Measurements from ENCODE around the gene ANO2.

The ANO2 gene

DNA sequence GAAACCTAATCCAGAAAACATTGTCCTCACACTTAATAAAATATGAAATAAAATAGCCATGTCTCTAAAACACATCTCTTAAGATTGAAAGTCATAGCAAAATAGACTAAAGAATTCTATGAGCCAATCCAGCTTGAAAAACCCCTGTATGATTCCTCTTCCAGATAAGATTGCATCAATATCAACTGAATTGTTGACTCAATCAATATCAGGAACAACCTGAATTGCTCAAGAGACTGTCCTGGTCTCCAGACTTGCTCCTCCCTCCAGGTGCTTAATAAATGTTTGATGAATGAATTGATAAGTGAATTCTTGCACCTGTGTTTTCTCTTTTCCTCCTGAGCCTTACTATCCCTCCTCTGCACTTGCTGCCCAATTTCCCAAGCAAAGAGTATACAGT lies 351.1 kb downstream of the ANO2 start:
- DNase-seq, result no peak
- H3K36me3 Mint-ChIP-seq (ENCODE audit: low read depth), result no peaks in the 10 kb centered on the region
- H3K27me3 Mint-ChIP-seq (ENCODE audit: low read depth, poor library complexity), result peaks cover 9% of the 10 kb centered on the region
- TF ChIP-seq, protein P1, sequence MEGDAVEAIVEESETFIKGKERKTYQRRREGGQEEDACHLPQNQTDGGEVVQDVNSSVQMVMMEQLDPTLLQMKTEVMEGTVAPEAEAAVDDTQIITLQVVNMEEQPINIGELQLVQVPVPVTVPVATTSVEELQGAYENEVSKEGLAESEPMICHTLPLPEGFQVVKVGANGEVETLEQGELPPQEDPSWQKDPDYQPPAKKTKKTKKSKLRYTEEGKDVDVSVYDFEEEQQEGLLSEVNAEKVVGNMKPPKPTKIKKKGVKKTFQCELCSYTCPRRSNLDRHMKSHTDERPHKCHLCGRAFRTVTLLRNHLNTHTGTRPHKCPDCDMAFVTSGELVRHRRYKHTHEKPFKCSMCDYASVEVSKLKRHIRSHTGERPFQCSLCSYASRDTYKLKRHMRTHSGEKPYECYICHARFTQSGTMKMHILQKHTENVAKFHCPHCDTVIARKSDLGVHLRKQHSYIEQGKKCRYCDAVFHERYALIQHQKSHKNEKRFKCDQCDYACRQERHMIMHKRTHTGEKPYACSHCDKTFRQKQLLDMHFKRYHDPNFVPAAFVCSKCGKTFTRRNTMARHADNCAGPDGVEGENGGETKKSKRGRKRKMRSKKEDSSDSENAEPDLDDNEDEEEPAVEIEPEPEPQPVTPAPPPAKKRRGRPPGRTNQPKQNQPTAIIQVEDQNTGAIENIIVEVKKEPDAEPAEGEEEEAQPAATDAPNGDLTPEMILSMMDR (IDR thresholded peaks at IDR 0.05), result no peak
- H3K9me3 Mint-ChIP-seq, result no peaks in the 10 kb centered on the region
- no peak overlapping the region for H3K4me3 Mint-ChIP-seq
- peaks cover 36% of the 10 kb centered on the region for H3K4me1 Mint-ChIP-seq
- H3K27ac Mint-ChIP-seq, result no peak overlapping the region

DNA sequence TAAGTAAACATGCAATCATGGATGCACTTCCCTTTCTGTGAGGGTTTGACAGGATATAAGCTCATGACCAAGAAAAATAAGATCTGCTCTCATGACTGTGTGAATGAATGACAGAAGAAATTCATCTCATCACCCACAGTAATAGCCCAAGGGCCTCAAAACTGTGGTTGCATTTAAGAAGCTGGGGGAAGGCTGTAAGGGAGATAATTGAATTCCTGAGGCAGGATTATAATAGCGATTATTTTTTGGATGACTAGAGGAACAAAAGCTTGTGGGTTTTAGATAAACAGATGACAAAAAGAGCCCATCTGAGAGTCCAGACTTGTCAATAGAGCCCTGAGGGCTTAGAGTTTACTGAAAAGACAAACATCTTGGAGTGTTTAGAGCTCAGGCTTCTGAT lies 352.0 kb downstream of the ANO2 start:
- H3K36me3 Mint-ChIP-seq (ENCODE audit: low read depth), result no peaks in the 10 kb centered on the region
- no peak overlapping the region for H3K27ac Mint-ChIP-seq
- H3K9me3 Mint-ChIP-seq, result no peaks in the 10 kb centered on the region
- no peak for DNase-seq
- peaks cover 9% of the 10 kb centered on the region for H3K27me3 Mint-ChIP-seq (ENCODE audit: low read depth, poor library complexity)
- H3K4me3 Mint-ChIP-seq, result no peak overlapping the region
- TF ChIP-seq, protein P1 (IDR thresholded peaks at IDR 0.05), result no peak
- peaks cover 45% of the 10 kb centered on the region for H3K4me1 Mint-ChIP-seq

DNA sequence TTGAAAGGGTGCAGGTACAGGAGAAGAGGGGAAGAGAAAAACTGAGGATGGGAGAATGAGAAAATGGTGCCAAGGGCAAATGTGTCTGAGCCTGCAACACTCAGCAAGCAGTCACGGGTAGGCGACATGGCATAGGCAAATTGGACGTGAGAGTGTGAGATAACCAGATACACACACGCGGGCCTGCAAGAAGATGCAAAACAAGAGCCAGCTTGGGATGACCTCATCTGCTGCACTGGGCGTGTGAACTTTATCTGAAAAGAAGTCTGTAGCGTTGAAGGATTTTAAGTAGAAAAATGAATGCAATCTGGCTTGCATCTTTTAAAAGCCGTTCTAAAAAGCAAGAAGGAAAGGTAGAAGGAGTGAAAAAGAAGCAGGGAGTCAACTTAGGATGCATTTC lies 352.7 kb downstream of the ANO2 start:
- no peak for DNase-seq
- no peak overlapping the region for H3K27ac Mint-ChIP-seq
- H3K4me3 Mint-ChIP-seq, result no peak overlapping the region
- H3K36me3 Mint-ChIP-seq (ENCODE audit: low read depth), result no peaks in the 10 kb centered on the region
- peaks cover 9% of the 10 kb centered on the region for H3K27me3 Mint-ChIP-seq (ENCODE audit: low read depth, poor library complexity)
- peaks cover 53% of the 10 kb centered on the region for H3K4me1 Mint-ChIP-seq
- TF ChIP-seq, protein P1 (IDR thresholded peaks at IDR 0.05), result no peak
- H3K9me3 Mint-ChIP-seq, result no peaks in the 10 kb centered on the region

- H3K4me3 Mint-ChIP-seq, result no peak overlapping the region
- H3K27ac Mint-ChIP-seq, result no peak overlapping the region
- no peak for DNase-seq
- H3K4me1 Mint-ChIP-seq, result peaks cover 72% of the 10 kb centered on the region
- TF ChIP-seq, protein P1 (IDR thresholded peaks at IDR 0.05), result no peak
- no peaks in the 10 kb centered on the region for H3K9me3 Mint-ChIP-seq
- H3K36me3 Mint-ChIP-seq (ENCODE audit: low read depth), result no peaks in the 10 kb centered on the region
- H3K27me3 Mint-ChIP-seq (ENCODE audit: low read depth, poor library complexity), result peaks cover 6% of the 10 kb centered on the region
Observed at GRCh38 chr12:5590316-5590715, 354.7 kb downstream of the ANO2 start.

DNA sequence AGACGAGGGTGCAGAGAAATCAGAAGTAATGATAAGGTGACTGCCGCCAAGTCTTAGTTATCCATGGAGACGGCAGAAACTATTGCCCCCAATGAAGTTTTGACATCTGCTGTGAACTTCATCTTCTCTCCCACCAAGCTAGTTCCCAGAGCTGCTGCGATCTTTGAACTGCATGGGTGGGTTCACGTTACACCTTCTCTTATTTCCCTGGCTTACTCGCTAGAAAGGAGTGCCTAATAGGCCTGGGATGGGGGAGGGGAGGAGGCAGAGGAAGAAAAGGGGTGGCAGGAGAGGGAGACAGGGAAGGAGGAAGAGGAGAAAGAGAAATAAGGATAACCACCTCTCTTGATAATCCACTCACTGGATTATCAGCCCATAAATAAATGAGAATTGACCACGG lies 356.0 kb downstream of the ANO2 start:
- H3K4me1 Mint-ChIP-seq, result peaks cover 84% of the 10 kb centered on the region
- H3K4me3 Mint-ChIP-seq, result no peak overlapping the region
- H3K27ac Mint-ChIP-seq, result peak overlapping the region; percentile 3
- H3K9me3 Mint-ChIP-seq, result peaks cover 3% of the 10 kb centered on the region
- no peaks in the 10 kb centered on the region for H3K36me3 Mint-ChIP-seq (ENCODE audit: low read depth)
- DNase-seq, result peak; percentile 23
- TF ChIP-seq, protein P1 (IDR thresholded peaks at IDR 0.05), result no peak
- H3K27me3 Mint-ChIP-seq (ENCODE audit: low read depth, poor library complexity), result peaks cover 4% of the 10 kb centered on the region

DNA sequence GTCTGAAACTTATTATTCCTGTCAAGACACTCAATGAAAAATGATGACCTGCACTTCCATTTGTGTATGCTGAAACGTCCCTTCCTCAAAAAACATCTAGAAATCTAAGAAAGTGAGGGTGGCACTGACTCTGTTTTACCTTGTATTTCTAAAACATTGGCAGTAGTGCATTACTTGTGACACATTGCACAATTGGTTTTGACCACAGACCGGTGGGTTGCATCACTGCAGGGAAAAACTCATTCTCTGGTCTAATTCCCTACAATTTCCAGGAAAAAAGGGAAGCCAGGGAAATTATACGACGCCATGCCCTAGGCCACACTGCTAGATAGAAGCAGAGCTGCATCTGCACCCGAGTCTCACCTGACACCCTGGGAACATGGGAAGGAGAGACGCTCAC lies 356.5 kb downstream of the ANO2 start:
- Mint-ChIP-seq H3K27me3 (ENCODE audit: low read depth, poor library complexity) (peaks cover 4% of the 10 kb centered on the region), H3K4me1 (peaks cover 89% of the 10 kb centered on the region), H3K4me3 (no peak overlapping the region), H3K9me3 (peaks cover 3% of the 10 kb centered on the region), H3K36me3 (ENCODE audit: low read depth) (no peaks in the 10 kb centered on the region), H3K27ac (no peak overlapping the region)
- TF ChIP-seq, protein P1 (IDR thresholded peaks at IDR 0.05), result no peak
- no peak for DNase-seq
